PC-9 (cell line): Measurements from ENCODE around the gene SAMHD1. TPM values are rescaled to one million over a fixed set of nuclear protein-coding genes. Genes with fewer than 3 reads are reported as not detected.

Experiments used
- BruUV-seq: library from RNA; stranded (reverse); fragments of 400-500 nt; replicated peaks from 2 replicates; lab custom pipeline; 2021; lab: Mats Ljungman, UMichigan
- CTCF ChIA-PET: fragments of 300-600 bp; sonication (Branson Sonifier 250); formaldehyde crosslinking; loops from one replicate; lab custom pipeline; 2022; ENCODE audit warnings: antibody characterized with exemption; lab: Charles Lee
- POLR2A ChIA-PET: fragments of 300-600 bp; sonication (Branson Sonifier 250); formaldehyde crosslinking; loops from one replicate; lab custom pipeline; 2022; ENCODE audit warnings: antibody characterized with exemption; ENCODE audit not compliant: unreplicated experiment; lab: Charles Lee
- DNase-seq, 2 experiments: peaks; one replicate each; pipeline versions ENCODE4 v3.0.0 to v3.0.0-alpha.2; 2015 to 2022; ENCODE audit warnings: mixed read lengths in 1 of 2
- H2AFZ ChIP-seq: fragments of 200-600 bp; sonication (generic); 2 replicates; pipeline ENCODE4 v1.8.1; 2017; ENCODE audit warnings: antibody characterized with exemption
- H3F3A ChIP-seq: fragments of 200-600 bp; sonication (generic); 2 replicates; pipeline ENCODE4 v1.8.1; 2017; ENCODE audit warnings: antibody characterized with exemption, mild to moderate bottlenecking, low read depth; ENCODE audit not compliant: insufficient read depth
- H3K27ac ChIP-seq: fragments of 200-600 bp; sonication (generic); 2 replicates; pipeline ENCODE4 v1.6.1; 2016; ENCODE audit warnings: mixed run types
- H3K27me3 ChIP-seq: fragments of 200-600 bp; sonication (generic); 2 replicates; pipeline ENCODE4 v1.6.1; 2016; ENCODE audit warnings: low read depth, mixed run types; ENCODE audit not compliant: insufficient read depth
- H3K36me3 ChIP-seq: fragments of 200-600 bp; sonication (generic); 2 replicates; pipeline ENCODE4 v1.6.1; 2016; ENCODE audit warnings: low read depth, mixed run types
- H3K4me1 ChIP-seq: fragments of 200-600 bp; sonication (generic); replicated peaks from 2 replicates; pipeline ENCODE4 v1.6.1; 2016; ENCODE audit warnings: mixed run types; ENCODE audit not compliant: insufficient read depth
- H3K4me2 ChIP-seq: fragments of 200-600 bp; sonication (generic); 2 replicates; pipeline ENCODE4 v1.6.1; 2017; ENCODE audit warnings: mixed run types
- H3K4me3 ChIP-seq: fragments of 200-600 bp; sonication (generic); 2 replicates; pipeline ENCODE4 v1.6.1; 2016; ENCODE audit warnings: mixed run types
- H3K79me2 ChIP-seq: fragments of 200-600 bp; sonication (generic); 2 replicates; pipeline ENCODE4 v1.6.1; 2017; ENCODE audit warnings: low read depth, mixed run types
- H3K9me2 ChIP-seq: fragments of 200-600 bp; sonication (generic); 2 replicates; pipeline ENCODE4 v1.8.1; 2017; ENCODE audit warnings: mild to moderate bottlenecking; ENCODE audit not compliant: insufficient read depth
- H3K9me3 ChIP-seq: fragments of 200-600 bp; sonication (generic); 2 replicates; pipeline ENCODE4 v1.8.1; 2016; ENCODE audit warnings: low read depth; ENCODE audit not compliant: insufficient read depth
- H4K20me1 ChIP-seq: fragments of 200-600 bp; sonication (generic); 2 replicates; pipeline ENCODE4 v1.8.1; 2017; ENCODE audit not compliant: insufficient read depth
- EZH2 ChIP-seq: fragments of 200-600 bp; sonication (generic); IDR thresholded peaks from 2 replicates; pipeline ENCODE4 v1.8.0; 2017; ENCODE audit warnings: antibody characterized with exemption, low read depth
- intact Hi-C: fragments of 100-400 bp; cut with micrococcal nuclease; formaldehyde crosslinking; loops from one replicate; pipeline ENCODE4 v1.10.0; 2022; ENCODE audit not compliant: unreplicated experiment
- total RNA-seq: library from RNA; stranded (reverse); gene quantifications from 2 replicates; pipeline ENCODE4 v1.2.3, GENCODE V29; 2021
- TF ChIP-seq, protein P1 (sequence below): fragments of 200-600 bp; sonication (generic); conservative IDR thresholded peaks from 2 replicates; pipeline ENCODE4 v1.6.1; 2017; ENCODE audit warnings: mixed run types, antibody characterized with exemption, mild to moderate bottlenecking, moderate library complexity

The SAMHD1 gene
- total RNA-seq, 1 experiment from 2014 or later, result 21.2 TPM

DNA sequence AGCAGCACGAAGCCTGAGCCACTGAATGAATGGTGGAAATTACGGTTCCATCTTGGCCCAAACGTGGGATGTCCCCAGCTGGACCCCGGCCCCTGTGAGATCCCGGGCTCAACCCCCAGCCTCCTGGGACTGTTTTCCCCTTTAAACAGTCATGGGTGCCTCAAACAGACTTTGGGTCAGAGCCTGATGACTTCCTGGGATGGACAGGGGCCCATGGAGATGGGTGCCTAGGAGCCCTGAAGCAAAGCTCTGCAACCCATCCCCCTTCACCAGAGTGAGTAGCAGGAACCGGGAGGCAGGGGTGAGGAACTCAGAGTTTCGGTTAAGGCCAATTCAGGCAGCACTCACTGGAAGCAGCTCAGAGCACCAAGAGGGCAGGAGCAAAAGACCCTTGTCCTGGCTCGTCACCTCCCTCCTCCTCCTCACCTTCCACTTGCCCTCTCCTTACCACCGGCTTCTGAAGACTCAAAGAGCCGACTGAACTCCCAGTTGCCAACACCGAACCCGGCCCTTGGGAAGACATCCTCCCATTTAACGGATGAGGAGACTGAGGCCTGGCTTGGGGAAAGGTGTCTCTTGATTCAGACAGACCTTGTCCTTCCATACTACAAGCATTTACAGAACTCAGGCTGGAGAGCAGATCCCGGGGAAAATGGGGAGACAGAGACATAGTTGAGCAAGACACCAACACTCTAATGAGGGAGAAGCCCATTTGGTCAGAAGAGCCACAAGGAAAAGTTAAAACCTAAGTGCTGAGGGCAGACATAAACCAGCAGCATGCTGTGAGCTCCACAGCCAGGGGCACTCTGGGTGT, 90.5 kb downstream of the SAMHD1 start:
- no peak for DNase-seq
- Histone ChIP-seq H3K27me3 (no peaks in the 10 kb centered on the region), H4K20me1 (no peaks in the 10 kb centered on the region; the same call in 1 of the 2 replicates), H3K4me3 (no peak overlapping the region), H3K4me1 (0 out of 2 replicates have a peak, but pooled peaks cover 12% of the 10 kb centered on the region), H2AFZ (no peak overlapping the region), H3K9me2 (no peaks in the 10 kb centered on the region), H3K79me2 (no peaks in the 10 kb centered on the region), H3F3A (peaks cover 13% of the 10 kb centered on the region; the same call in 1 of the 2 replicates), H3K27ac (no peak overlapping the region), H3K9me3 (no peaks in the 10 kb centered on the region), H3K4me2 (peak overlapping the region; percentile 51; the same call in 1 of the 2 replicates), H3K36me3 (no peaks in the 10 kb centered on the region)
- intact Hi-C loops, result no loop called here
- CTCF ChIA-PET, result interaction anchor here (1.4 kb wide), 1 partner anchor 53 kb away, joined by 3 read pairs; no protein-coding TSS in a partner anchor
- POLR2A ChIA-PET, result interaction anchor here (0.6 kb wide), 1 partner anchor 37 kb away, joined by 11 read pairs; no protein-coding TSS in a partner anchor
- BruUV-seq, result no TSS peak
- TF ChIP-seq, protein P1, sequence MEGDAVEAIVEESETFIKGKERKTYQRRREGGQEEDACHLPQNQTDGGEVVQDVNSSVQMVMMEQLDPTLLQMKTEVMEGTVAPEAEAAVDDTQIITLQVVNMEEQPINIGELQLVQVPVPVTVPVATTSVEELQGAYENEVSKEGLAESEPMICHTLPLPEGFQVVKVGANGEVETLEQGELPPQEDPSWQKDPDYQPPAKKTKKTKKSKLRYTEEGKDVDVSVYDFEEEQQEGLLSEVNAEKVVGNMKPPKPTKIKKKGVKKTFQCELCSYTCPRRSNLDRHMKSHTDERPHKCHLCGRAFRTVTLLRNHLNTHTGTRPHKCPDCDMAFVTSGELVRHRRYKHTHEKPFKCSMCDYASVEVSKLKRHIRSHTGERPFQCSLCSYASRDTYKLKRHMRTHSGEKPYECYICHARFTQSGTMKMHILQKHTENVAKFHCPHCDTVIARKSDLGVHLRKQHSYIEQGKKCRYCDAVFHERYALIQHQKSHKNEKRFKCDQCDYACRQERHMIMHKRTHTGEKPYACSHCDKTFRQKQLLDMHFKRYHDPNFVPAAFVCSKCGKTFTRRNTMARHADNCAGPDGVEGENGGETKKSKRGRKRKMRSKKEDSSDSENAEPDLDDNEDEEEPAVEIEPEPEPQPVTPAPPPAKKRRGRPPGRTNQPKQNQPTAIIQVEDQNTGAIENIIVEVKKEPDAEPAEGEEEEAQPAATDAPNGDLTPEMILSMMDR, result no peak
- no peak for TF ChIP-seq EZH2

DNA sequence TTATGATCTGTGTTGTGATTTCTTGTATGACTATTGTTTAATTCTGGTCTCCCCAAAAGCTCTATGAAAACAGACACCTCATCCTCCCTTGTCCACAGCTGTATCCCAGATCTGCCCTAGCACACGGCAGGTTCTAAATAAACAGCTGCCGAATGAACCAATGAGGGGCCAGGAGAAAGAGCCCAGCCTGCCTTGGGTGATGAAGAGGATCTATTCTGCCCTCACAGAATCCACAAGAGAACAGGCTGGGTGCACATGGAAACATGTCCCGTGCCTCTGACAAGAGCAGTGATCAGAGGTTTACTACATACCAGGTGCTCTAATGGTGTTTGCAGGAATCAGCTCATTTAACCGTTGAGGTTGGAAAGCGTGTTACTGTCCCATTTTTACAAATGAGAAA, 91.2 kb downstream of the SAMHD1 start:
- Histone ChIP-seq H4K20me1 (no peaks in the 10 kb centered on the region; the same call in 1 of the 2 replicates), H3K9me3 (no peaks in the 10 kb centered on the region), H3K79me2 (no peaks in the 10 kb centered on the region), H3F3A (peaks cover 13% of the 10 kb centered on the region; the same call in 1 of the 2 replicates), H3K36me3 (no peaks in the 10 kb centered on the region), H3K27me3 (no peaks in the 10 kb centered on the region), H3K4me1 (0 out of 2 replicates have a peak, but pooled peaks cover 12% of the 10 kb centered on the region), H3K4me3 (no peak overlapping the region), H3K27ac (no peak overlapping the region), H3K9me2 (no peaks in the 10 kb centered on the region), H3K4me2 (no peak overlapping the region), H2AFZ (no peak overlapping the region)
- TF ChIP-seq, protein P1, result no peak
- TF ChIP-seq EZH2, result no peak
- no peak for DNase-seq
- no TSS peak for BruUV-seq
- ChIA-PET CTCF (no interaction called here), POLR2A (interaction anchor here (0.6 kb wide), 1 partner anchor 36 kb away, joined by 11 read pairs; no protein-coding TSS in a partner anchor)
- intact Hi-C loops, result no loop called here

DNA sequence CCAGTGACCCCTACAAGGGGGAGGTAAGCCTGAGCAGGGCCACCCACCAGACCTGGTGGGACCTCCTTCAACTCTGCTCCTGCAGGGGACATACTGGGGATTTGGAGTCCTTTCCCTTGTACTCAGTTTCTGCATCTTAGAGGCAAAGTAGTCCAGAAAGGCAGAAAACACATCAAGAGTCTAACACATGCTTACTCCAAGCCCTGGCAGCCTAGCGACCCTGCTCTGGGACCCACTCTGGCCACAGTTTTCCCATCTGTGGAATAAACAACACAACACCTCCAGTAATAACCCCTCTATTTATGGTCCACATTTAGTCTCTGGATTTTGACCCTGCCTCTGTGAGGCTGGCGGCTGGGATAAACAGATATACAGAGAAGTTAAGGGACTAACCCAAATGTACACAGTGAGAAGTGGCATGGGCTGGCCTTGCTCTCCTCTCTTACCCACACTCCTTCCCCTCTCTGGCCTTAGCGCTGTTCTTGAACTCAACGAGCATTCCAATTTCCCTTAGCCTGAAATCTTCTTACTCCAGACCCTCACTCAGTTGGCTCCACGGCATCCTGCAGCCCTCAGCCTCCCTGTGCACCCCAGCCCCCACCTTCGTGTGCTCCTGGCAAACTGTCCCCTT, 91.7 kb downstream of the SAMHD1 start:
- TF ChIP-seq EZH2, result no peak
- TF ChIP-seq, protein P1, result no peak
- H3F3A ChIP-seq, result peaks cover 13% of the 10 kb centered on the region; the same call in 1 of the 2 replicates
- no TSS peak for BruUV-seq
- POLR2A ChIA-PET, result interaction anchor here (0.6 kb wide), 1 partner anchor 35 kb away, joined by 11 read pairs; no protein-coding TSS in a partner anchor
- H3K27me3 ChIP-seq, result no peaks in the 10 kb centered on the region
- H4K20me1 ChIP-seq, result no peaks in the 10 kb centered on the region; the same call in 1 of the 2 replicates
- intact Hi-C loops, result no loop called here
- no peak overlapping the region for H2AFZ ChIP-seq
- H3K9me3 ChIP-seq, result no peaks in the 10 kb centered on the region
- no peak for DNase-seq
- no peak overlapping the region for H3K4me2 ChIP-seq
- no peak overlapping the region for H3K4me3 ChIP-seq
- no peak overlapping the region for H3K27ac ChIP-seq
- H3K36me3 ChIP-seq, result no peaks in the 10 kb centered on the region
- CTCF ChIA-PET, result no interaction called here
- H3K9me2 ChIP-seq, result no peaks in the 10 kb centered on the region
- H3K79me2 ChIP-seq, result no peaks in the 10 kb centered on the region
- H3K4me1 ChIP-seq, result 0 out of 2 replicates have a peak, but pooled peaks cover 12% of the 10 kb centered on the region
